Fibroblast of skin of back (primary cell): ENCODE results near the gene RNU1-2.
"Not testable (repeated sequence)": the region's sequence is repeated elsewhere in the genome, so short reads cannot be mapped to it uniquely, and the experiment has no call there.

ENCODE experiments used
- DNase-seq: peaks from one replicate; pipeline ENCODE4 v3.0.0-alpha.2; 2013

Gene RNU1-2

GRCh38 chr1:16927256-16927655 is 31.5 kb downstream of the RNU1-2 start:
- DNase-seq = no peak

- DNase-seq = no peak
These were observed 32.1 kb downstream of the RNU1-2 start for GRCh38 chr1:16927711-16928485.

GRCh38 chr1:16929146-16930041 is 33.6 kb downstream of the RNU1-2 start:
- DNase-seq = not testable (repeated sequence)

GRCh38 chr1:16931206-16931934 is 35.6 kb downstream of the RNU1-2 start:
- not testable (repeated sequence) for DNase-seq

GRCh38 chr1:16933945-16934344 is 38.2 kb downstream of the RNU1-2 start:
- DNase-seq = not testable (repeated sequence)

GRCh38 chr1:16936580-16936979 is 40.8 kb downstream of the RNU1-2 start:
- DNase-seq = not testable (repeated sequence)

- DNase-seq = no peak
These were observed 42.9 kb downstream of the RNU1-2 start for GRCh38 chr1:16938351-16939321.

- not testable (repeated sequence) for DNase-seq
These were observed 43.8 kb downstream of the RNU1-2 start for GRCh38 chr1:16939386-16940180.

GRCh38 chr1:16944038-16944437 is 48.3 kb downstream of the RNU1-2 start:
- no peak for DNase-seq

GRCh38 chr1:16945512-16945911 is 49.7 kb downstream of the RNU1-2 start:
- DNase-seq = not testable (repeated sequence)
